DMS114 treated with DMSO at 0.1 percent for 48 hours (cell line): Measurements from ENCODE around the gene CCDC148.
"Not testable (repeated sequence)": the region's sequence is repeated elsewhere in the genome, so short reads cannot be mapped to it uniquely, and the experiment has no call there.

Source experiments
- DNase-seq: peaks from one replicate; lab custom pipeline; 2025; ENCODE audit not compliant: unreplicated experiment; lab: John Stamatoyannopoulos, UW

Gene CCDC148

GRCh38 chr2:158439062-158439461 is 17.5 kb downstream of the CCDC148 start:
- DNase-seq: not testable (repeated sequence)

- DNase-seq: not testable (repeated sequence)
Observed at GRCh38 chr2:158433716-158434115, 22.8 kb downstream of the CCDC148 start.

- no peak for DNase-seq
Observed at GRCh38 chr2:158432117-158432516, 24.4 kb downstream of the CCDC148 start.

- DNase-seq: no peak
Observed at GRCh38 chr2:158414538-158414937, 42.0 kb downstream of the CCDC148 start.

GRCh38 chr2:158413581-158413980 is 43.0 kb downstream of the CCDC148 start:
- DNase-seq: no peak

- no peak for DNase-seq
Observed at GRCh38 chr2:158412206-158412605, 44.3 kb downstream of the CCDC148 start.

- DNase-seq: no peak
Observed at GRCh38 chr2:158411748-158412147, 44.8 kb downstream of the CCDC148 start.

GRCh38 chr2:158410132-158410531 is 46.4 kb downstream of the CCDC148 start:
- DNase-seq: no peak

- no peak for DNase-seq
Observed at GRCh38 chr2:158407031-158407430, 49.5 kb downstream of the CCDC148 start.

GRCh38 chr2:158405341-158405740 is 51.2 kb downstream of the CCDC148 start:
- no peak for DNase-seq

GRCh38 chr2:158403237-158403636 is 53.3 kb downstream of the CCDC148 start:
- DNase-seq: no peak

GRCh38 chr2:158402665-158403064 is 53.9 kb downstream of the CCDC148 start:
- no peak for DNase-seq

GRCh38 chr2:158395166-158395565 is 61.4 kb downstream of the CCDC148 start:
- DNase-seq: no peak

GRCh38 chr2:158394453-158394852 is 62.1 kb downstream of the CCDC148 start:
- DNase-seq: no peak

- no peak for DNase-seq
Observed at GRCh38 chr2:158393886-158394285, 62.7 kb downstream of the CCDC148 start.

GRCh38 chr2:158392687-158393086 is 63.9 kb downstream of the CCDC148 start:
- DNase-seq: no peak

- DNase-seq: no peak
Observed at GRCh38 chr2:158391876-158392275, 64.7 kb downstream of the CCDC148 start.

- no peak for DNase-seq
Observed at GRCh38 chr2:158391361-158391760, 65.2 kb downstream of the CCDC148 start.

GRCh38 chr2:158388159-158388558 is 68.4 kb downstream of the CCDC148 start:
- DNase-seq: no peak

GRCh38 chr2:158385646-158386045 is 70.9 kb downstream of the CCDC148 start:
- no peak for DNase-seq

GRCh38 chr2:158381978-158382377 is 74.6 kb downstream of the CCDC148 start:
- DNase-seq: no peak

GRCh38 chr2:158381205-158381604 is 75.3 kb downstream of the CCDC148 start:
- no peak for DNase-seq

- no peak for DNase-seq
Observed at GRCh38 chr2:158380746-158381145, 75.8 kb downstream of the CCDC148 start.

- no peak for DNase-seq
Observed at GRCh38 chr2:158378926-158379325, 77.6 kb downstream of the CCDC148 start.
